Measurements from ENCODE around the gene SHISA5. TPM values are rescaled to one million over a fixed set of nuclear protein-coding genes. Genes with fewer than 3 reads are reported as not detected.

SHISA5 gene
- total and polyA plus RNA-seq, 2 of the 4 experiments (the other 2 are of a cell fraction): 82.3 to 162 TPM

GRCh38 chr3:48475188-48475587 lies 28.8 kb downstream of the SHISA5 start:
- no peak overlapping the region for H4K91ac ChIP-seq (ENCODE audit: insufficient read depth, low read depth, low read length)
- peaks cover 4 to 30% of the 10 kb centered on the region in 2 experiments for H3K79me1 ChIP-seq (ENCODE audit: low read depth in 1 of 2, low read length in 2 of 2)
- no peak overlapping the region for H3K4me3 ChIP-seq (ENCODE audit: insufficient read depth, low read depth, low read length)
- H3K4ac ChIP-seq (ENCODE audit: low read depth, low read length): no peak overlapping the region
- H3K18ac ChIP-seq (ENCODE audit: low read depth, low read length): no peak overlapping the region
- ChIA-PET CTCF (no interaction called here), POLR2A (ENCODE audit: unreplicated experiment) (no interaction called here)
- H2BK120ac ChIP-seq (ENCODE audit: low read depth, low read length): no peak overlapping the region
- no peaks in the 10 kb centered on the region for H3K9me3 ChIP-seq (ENCODE audit: control insufficient read depth, insufficient read depth, low read length)
- no peak overlapping the region for H3K14ac ChIP-seq (replicated peaks; ENCODE audit: low read depth, low read length)
- no peak overlapping the region for H3K4me2 ChIP-seq (ENCODE audit: low read depth, low read length)
- H3K9ac ChIP-seq (ENCODE audit: low read depth, low read length): no peak overlapping the region
- H2AFZ ChIP-seq (replicated peaks; ENCODE audit: low read length, poor library complexity): no peak overlapping the region
- H3K9me1 ChIP-seq (ENCODE audit: insufficient read depth, low read length): peaks cover 8% of the 10 kb centered on the region; the same call in 1 of the 2 replicates
- in situ Hi-C loops (cut with MboI; ENCODE audit: low sequenced_read_pairs): no loop called here
- no peak overlapping the region for H2AK5ac ChIP-seq (ENCODE audit: low read depth, low read length)
- H3K36me3 ChIP-seq (ENCODE audit: control insufficient read depth, insufficient read depth, low read length): peaks cover 8% of the 10 kb centered on the region; the same call in 1 of the 2 replicates
- no peak overlapping the region for H3K56ac ChIP-seq (ENCODE audit: extremely low read depth, insufficient read depth, low read length)
- ATAC-seq (ENCODE audit: low read depth) (no peak), DNase-seq (no peak)
- H3K27ac ChIP-seq (ENCODE audit: insufficient read depth, low read length): no peak overlapping the region
- intact Hi-C loops (cut with micrococcal nuclease): no loop called here
- peaks cover 6% of the 10 kb centered on the region for H3K4me1 ChIP-seq (ENCODE audit: control insufficient read depth, insufficient read depth, low read length)
- H4K20me1 ChIP-seq (ENCODE audit: insufficient read depth, low read length): no peaks in the 10 kb centered on the region; the same call in 1 of the 2 replicates
- dilution Hi-C loops (cut with HindIII; ENCODE audit: low sequenced_read_pairs, unreplicated experiment): no loop called here
- no peak overlapping the region for H2BK5ac ChIP-seq (ENCODE audit: low read depth, low read length, poor library complexity, severe bottlenecking)
- 59% methylated on average over 4 of the region's 11 CpGs; no CpG with 5 or more reads in 1 of the 2 experiments for WGBS, 2 experiments (ENCODE audit: extremely low coverage in 2 of 2, insufficient read length in 1 of 2)
- no peak for TF ChIP-seq RFX5 (IDR thresholded peaks at IDR 0.05; ENCODE audit: low read depth, low read length)
- no peak for TF ChIP-seq MAZ (IDR thresholded peaks at IDR 0.05; ENCODE audit: borderline replicate concordance, low read depth, low read length)
- TF ChIP-seq RAD21 (IDR thresholded peaks at IDR 0.05; ENCODE audit: low read length): no peak
- H2BK15ac ChIP-seq (ENCODE audit: low read depth, low read length): no peak overlapping the region
- no peak overlapping the region for H4K5ac ChIP-seq (ENCODE audit: low read depth, low read length)
- no peak overlapping the region for H2BK20ac ChIP-seq (ENCODE audit: low read depth, low read length)
- no TSS peak for BruUV-seq (replicated peaks)
- no peak overlapping the region for H3K23ac ChIP-seq (ENCODE audit: low read depth, low read length)
- H3K27me3 ChIP-seq (ENCODE audit: control insufficient read depth, insufficient read depth, low read length): no peaks in the 10 kb centered on the region
- no peak overlapping the region for H4K8ac ChIP-seq (ENCODE audit: low read depth in 2 of 2, low read length in 2 of 2)
- no peak overlapping the region for H2AK9ac ChIP-seq (replicated peaks; ENCODE audit: low read depth, low read length, poor library complexity)
